Measurements from ENCODE around the gene TM4SF5. TPM values are rescaled to one million over a fixed set of nuclear protein-coding genes. Genes with fewer than 3 reads are reported as not detected.
"Not testable (repeated sequence)": the region's sequence is repeated elsewhere in the genome, so short reads cannot be mapped to it uniquely, and the experiment has no call there.

Gene TM4SF5
- polyA plus RNA-seq, 12 donors, result 0.43 TPM; not detected in 11

GRCh38 chr17:4823373-4824089 is 51.8 kb downstream of the TM4SF5 start:
- no peak for DNase-seq

GRCh38 chr17:4827399-4827798 is 55.7 kb downstream of the TM4SF5 start:
- DNase-seq, result no peak

GRCh38 chr17:4832829-4833177 is 61.1 kb downstream of the TM4SF5 start:
- not testable (repeated sequence) for DNase-seq

Other genes with a start within 250 kb of the TM4SF5 start
- gene MYBBP1A, start 216.5 kb upstream of the TM4SF5 start, polyA plus RNA-seq (ENCODE audit: insufficient read length in 12 of 12), result 10 to 100 TPM in 11 of 12 donors, not detected in 1; 22.4 to 77.3 (median 29.3) TPM
- gene GGT6, start 211.3 kb upstream of the TM4SF5 start, polyA plus RNA-seq (ENCODE audit: insufficient read length in 12 of 12), result 1 to 10 TPM in 3 of 12 donors, under 1 TPM in 4, not detected in 5; 0.11 to 6.4 (median 0.34) TPM
- 100 to 1,000 TPM in 5 of 12 donors, 10 to 100 TPM in 6, not detected in 1; 48.5 to 198 (median 98.3) TPM for gene SMTNL2, start 187.4 kb upstream of the TM4SF5 start, polyA plus RNA-seq (ENCODE audit: insufficient read length in 12 of 12)
- 1 to 10 TPM in 2 of 12 donors, under 1 TPM in 8, not detected in 2; 0.19 to 2.0 (median 0.41) TPM for gene ALOX15, start 130.2 kb upstream of the TM4SF5 start, polyA plus RNA-seq (ENCODE audit: insufficient read length in 12 of 12)
- gene PELP1, start 67.7 kb upstream of the TM4SF5 start, polyA plus RNA-seq (ENCODE audit: insufficient read length in 12 of 12), result 10 to 100 TPM in 11 of 12 donors, not detected in 1; 26.2 to 56.6 (median 28.7) TPM
- gene ARRB2, start 61.3 kb upstream of the TM4SF5 start, polyA plus RNA-seq (ENCODE audit: insufficient read length in 12 of 12), result 10 to 100 TPM in 11 of 12 donors, not detected in 1; 14.4 to 42.1 (median 18.9) TPM
- 10 to 100 TPM in 11 of 12 donors, not detected in 1; 15.7 to 30.1 (median 16.5) TPM for gene MED11, start 40.5 kb upstream of the TM4SF5 start, polyA plus RNA-seq (ENCODE audit: insufficient read length in 12 of 12)
- under 1 TPM in 10 of 12 donors, not detected in 2; 0.08 to 0.68 (median 0.26) TPM for gene ZMYND15, start 32.1 kb upstream of the TM4SF5 start, polyA plus RNA-seq (ENCODE audit: insufficient read length in 12 of 12)
- gene CXCL16, start 32.0 kb upstream of the TM4SF5 start, polyA plus RNA-seq (ENCODE audit: insufficient read length in 12 of 12), result 10 to 100 TPM in 1 of 12 donors, 1 to 10 TPM in 9, not detected in 2; 3.6 to 10.6 (median 4.4) TPM
- 10 to 100 TPM in 1 of 12 donors, 1 to 10 TPM in 8, under 1 TPM in 1, not detected in 2; 0.86 to 10.1 (median 5.1) TPM for gene VMO1, start 14.5 kb downstream of the TM4SF5 start, polyA plus RNA-seq (ENCODE audit: insufficient read length in 12 of 12)
- 1 to 10 TPM in 1 of 12 donors, under 1 TPM in 9, not detected in 2; 0.35 to 1.1 (median 0.51) TPM for gene GLTPD2, start 17.1 kb downstream of the TM4SF5 start, polyA plus RNA-seq (ENCODE audit: insufficient read length in 12 of 12)
- 100 to 1,000 TPM in 1 of 12 donors, 10 to 100 TPM in 10, not detected in 1; 54.7 to 102 (median 94.2) TPM for gene PSMB6, start 24.3 kb downstream of the TM4SF5 start, polyA plus RNA-seq (ENCODE audit: insufficient read length in 12 of 12)
- 10 to 100 TPM in 11 of 12 donors, not detected in 1; 19.6 to 47.2 (median 24.1) TPM for gene PLD2, start 35.3 kb downstream of the TM4SF5 start, polyA plus RNA-seq (ENCODE audit: insufficient read length in 12 of 12)
- gene MINK1, start 61.5 kb downstream of the TM4SF5 start, polyA plus RNA-seq (ENCODE audit: insufficient read length in 12 of 12), result 10 to 100 TPM in 11 of 12 donors, not detected in 1; 21.5 to 61.5 (median 28.0) TPM
- 1 to 10 TPM in 8 of 12 donors, under 1 TPM in 3, not detected in 1; 0.70 to 9.2 (median 1.2) TPM for gene C17orf107, start 127.7 kb downstream of the TM4SF5 start, polyA plus RNA-seq (ENCODE audit: insufficient read length in 12 of 12)
- gene CHRNE, start 131.2 kb downstream of the TM4SF5 start, polyA plus RNA-seq (ENCODE audit: insufficient read length in 12 of 12), result 1 to 10 TPM in 11 of 12 donors, not detected in 1; 1.1 to 5.9 (median 1.6) TPM
- gene GP1BA, start 160.4 kb downstream of the TM4SF5 start, polyA plus RNA-seq (ENCODE audit: insufficient read length in 12 of 12), result 1 to 10 TPM in 6 of 12 donors, under 1 TPM in 4, not detected in 2; 0.61 to 7.5 (median 1.1) TPM
- 10 to 100 TPM in 11 of 12 donors, not detected in 1; 36.3 to 58.0 (median 46.4) TPM for gene SLC25A11, start 168.2 kb downstream of the TM4SF5 start, polyA plus RNA-seq (ENCODE audit: insufficient read length in 12 of 12)
- gene RNF167, start 168.4 kb downstream of the TM4SF5 start, polyA plus RNA-seq (ENCODE audit: insufficient read length in 12 of 12), result 100 to 1,000 TPM in 1 of 12 donors, 10 to 100 TPM in 10, not detected in 1; 65.5 to 159 (median 73.9) TPM
- 100 to 1,000 TPM in 11 of 12 donors, not detected in 1; 260 to 767 (median 354) TPM for gene PFN1, start 176.6 kb downstream of the TM4SF5 start, polyA plus RNA-seq (ENCODE audit: insufficient read length in 12 of 12)
- gene ENO3, start 179.2 kb downstream of the TM4SF5 start, polyA plus RNA-seq (ENCODE audit: insufficient read length in 12 of 12), result 1,000 to 10,000 TPM in 10 of 12 donors, 100 to 1,000 TPM in 2; 501 to 7,271 (median 1,745) TPM
- 10 to 100 TPM in 11 of 12 donors, not detected in 1; 62.8 to 91.4 (median 84.4) TPM for gene SPAG7, start 195.9 kb downstream of the TM4SF5 start, polyA plus RNA-seq (ENCODE audit: insufficient read length in 12 of 12)
- 10 to 100 TPM in 11 of 12 donors, not detected in 1; 13.8 to 52.0 (median 23.3) TPM for gene CAMTA2, start 215.8 kb downstream of the TM4SF5 start, polyA plus RNA-seq (ENCODE audit: insufficient read length in 12 of 12)
- 1 to 10 TPM in 10 of 12 donors, not detected in 2; 3.1 to 6.8 (median 4.7) TPM for gene INCA1, start 225.6 kb downstream of the TM4SF5 start, polyA plus RNA-seq (ENCODE audit: insufficient read length in 12 of 12)
- gene KIF1C, start 226.1 kb downstream of the TM4SF5 start, polyA plus RNA-seq (ENCODE audit: insufficient read length in 12 of 12), result 100 to 1,000 TPM in 5 of 12 donors, 10 to 100 TPM in 6, not detected in 1; 66.2 to 127 (median 92.7) TPM

Measured in muscle of arm (tissue), 12 donors.